Left ventricle myocardium superior (tissue), 1 donor: Measurements from ENCODE around the gene GNA12. TPM values are rescaled to one million over a fixed set of nuclear protein-coding genes. Genes with fewer than 3 reads are reported as not detected.
"Not testable (repeated sequence)": the region's sequence is repeated elsewhere in the genome, so short reads cannot be mapped to it uniquely, and the experiment has no call there.

ENCODE experiments used
- ATAC-seq: fragments of 200-7000 bp; cut with Tn5 transposase; one replicate; pipeline ENCODE4 v1.9.1; 2020; ENCODE audit warnings: mild to moderate bottlenecking, moderate library complexity
- DNase-seq: peaks from one replicate; pipeline ENCODE4 v3.0.0-alpha.2; 2020
- intact Hi-C: fragments of 100-400 bp; cut with micrococcal nuclease; formaldehyde crosslinking; loops from one replicate; pipeline ENCODE4 v1.11.0; 2022
- total RNA-seq: library from RNA; stranded (reverse); fragmentation: NEBNext Ultra II Directional; extraction: Animal tissue kit (Norgen Biotek cat#: 25700); gene quantifications from one replicate; pipeline ENCODE4 v1.2.1, GENCODE V29; 2021
- donor health status: DM: no; HTN: yes; CAD: no; lungs with severe emphysema.

GNA12 gene
- total RNA-seq, 1 donor from 2014 or later, result 40.4 TPM

DNA sequence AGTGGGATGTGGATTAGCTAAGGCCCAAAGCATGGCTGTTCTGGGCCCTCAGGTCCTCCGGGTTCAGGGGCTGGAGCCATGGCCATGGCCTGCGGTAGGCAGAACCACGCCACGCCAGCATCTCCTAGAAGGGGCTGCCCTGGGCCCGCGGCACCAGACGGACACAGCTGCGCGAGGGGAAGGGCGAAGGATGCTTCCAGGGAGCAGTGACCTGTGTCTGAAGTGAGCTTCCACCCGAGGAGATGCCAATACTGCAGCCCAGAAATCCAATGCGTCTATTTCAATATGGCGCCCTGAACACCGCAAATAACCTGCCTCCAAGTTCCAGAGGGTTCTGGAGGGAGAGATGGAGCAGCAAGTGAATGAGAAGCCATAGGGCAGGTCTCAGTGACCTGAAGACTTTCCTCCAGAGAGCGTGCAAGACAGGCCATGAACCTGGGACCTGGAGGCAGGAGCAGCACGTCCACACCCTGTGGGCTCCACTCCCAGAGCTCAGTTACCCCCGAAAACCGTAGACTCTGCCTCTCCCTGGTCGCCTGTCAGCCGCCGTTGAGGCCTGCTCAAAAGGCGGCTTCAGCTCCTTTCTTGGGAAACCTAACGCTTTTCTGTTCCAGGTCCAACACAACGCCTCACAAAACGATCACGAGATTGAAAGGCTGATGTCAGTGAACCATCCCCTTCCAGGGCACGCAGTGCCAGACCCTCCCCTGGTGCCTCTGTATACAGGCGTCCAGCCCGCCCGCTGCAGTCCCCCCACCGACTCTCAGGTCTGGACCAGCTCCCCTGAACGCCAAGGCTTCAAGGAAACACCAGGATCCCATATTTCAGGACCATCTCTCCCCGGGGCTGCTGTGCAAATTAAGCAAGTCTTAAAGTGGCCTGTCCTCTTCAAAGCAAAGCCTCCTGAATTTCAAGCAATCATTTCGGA is 118.7 kb downstream of the GNA12 start:
- intact Hi-C loops, result no loop called here
- DNase-seq, result peak; percentile 20
- ATAC-seq, result no peak

GRCh38 chr7:2724453-2725177 is 119.5 kb downstream of the GNA12 start:
- ATAC-seq (no peak), DNase-seq (peak; percentile 23)
- intact Hi-C loops, result no loop called here

DNA sequence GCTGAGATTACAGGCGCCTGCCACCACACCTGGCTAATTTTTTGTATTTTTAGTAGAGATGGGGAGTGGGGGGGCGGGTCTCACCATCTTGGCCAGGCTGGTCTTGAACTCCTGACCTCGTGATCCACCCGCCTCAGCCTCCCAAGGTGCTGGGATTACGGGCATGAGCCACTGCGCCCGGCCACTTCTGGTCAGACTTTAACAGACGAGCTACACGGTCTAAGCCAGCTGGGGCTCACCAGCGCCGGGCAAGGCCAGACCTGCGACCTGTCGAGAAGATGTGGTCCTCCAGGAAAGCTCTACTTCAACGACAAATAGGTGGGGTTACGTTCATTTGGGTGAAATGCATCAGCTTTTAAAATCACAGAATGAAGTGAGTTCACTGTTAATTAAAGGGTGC is 120.1 kb downstream of the GNA12 start:
- peak; percentile 18 for DNase-seq
- intact Hi-C loops, ATAC-seq: not testable (repeated sequence)

DNA sequence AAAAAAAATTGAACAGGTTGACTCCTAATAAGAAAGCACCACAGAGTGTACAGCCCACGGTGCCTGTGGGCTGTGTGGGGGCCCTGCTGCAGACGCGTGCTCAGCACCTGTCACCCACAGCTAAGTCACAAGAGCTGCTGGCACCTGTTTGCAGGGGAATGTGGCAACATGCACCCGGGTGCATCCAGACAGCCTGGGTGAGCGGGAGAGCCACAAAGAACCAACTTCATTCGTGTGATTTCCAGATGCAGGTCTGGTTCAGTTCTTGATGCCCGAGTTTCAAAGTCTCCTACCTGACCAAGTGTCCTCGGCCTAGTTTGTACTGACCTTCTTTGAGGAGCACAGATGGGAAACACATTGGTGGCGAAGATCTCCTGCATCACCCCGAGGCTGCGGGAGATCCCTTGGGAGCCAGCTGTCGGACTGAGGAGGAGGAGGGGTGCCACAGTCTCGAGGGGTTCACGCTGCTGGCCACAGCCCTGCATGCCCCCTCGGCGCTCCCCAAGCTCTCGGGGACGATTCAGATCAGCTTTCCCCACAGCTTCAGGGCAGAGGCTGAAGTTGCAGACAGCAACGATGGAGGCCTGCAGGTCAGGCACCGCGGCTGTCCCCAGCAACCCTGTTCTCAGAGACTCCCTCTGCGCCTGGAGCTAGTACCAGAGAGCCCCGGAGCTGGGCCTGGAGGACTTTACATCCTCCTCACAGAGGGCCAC is 120.8 kb downstream of the GNA12 start:
- intact Hi-C loops, result no loop called here
- DNase-seq (peak; percentile 17), ATAC-seq (no peak)

- DNase-seq (no peak), ATAC-seq (no peak)
- intact Hi-C loops, result no loop called here
Observed at GRCh38 chr7:2722591-2722990, 121.5 kb downstream of the GNA12 start.

GRCh38 chr7:2721842-2722241 is 122.3 kb downstream of the GNA12 start:
- ATAC-seq (no peak), DNase-seq (peak; percentile 26)
- intact Hi-C loops, result no loop called here

DNA sequence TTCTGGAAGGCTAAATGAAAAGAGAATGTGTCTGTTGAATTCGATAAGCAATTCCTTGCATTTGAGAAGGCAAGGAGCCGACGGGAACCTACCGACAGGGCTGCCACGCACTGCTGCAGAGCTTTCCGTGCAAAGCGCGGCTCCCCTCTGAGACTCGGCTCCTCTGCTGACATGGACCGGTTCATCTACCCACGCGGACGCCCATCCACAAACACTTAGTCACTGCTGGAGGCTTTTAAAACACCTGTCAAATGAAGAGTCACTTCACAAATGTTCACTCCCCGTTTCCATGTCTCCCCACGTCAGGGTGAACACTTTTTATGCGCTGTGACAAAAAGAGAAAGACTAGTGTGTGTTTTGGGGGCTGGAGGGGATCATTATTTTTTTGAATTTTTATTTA is 124.1 kb downstream of the GNA12 start:
- intact Hi-C loops, result no loop called here
- DNase-seq, result peak; percentile 20
- no peak for ATAC-seq

DNA sequence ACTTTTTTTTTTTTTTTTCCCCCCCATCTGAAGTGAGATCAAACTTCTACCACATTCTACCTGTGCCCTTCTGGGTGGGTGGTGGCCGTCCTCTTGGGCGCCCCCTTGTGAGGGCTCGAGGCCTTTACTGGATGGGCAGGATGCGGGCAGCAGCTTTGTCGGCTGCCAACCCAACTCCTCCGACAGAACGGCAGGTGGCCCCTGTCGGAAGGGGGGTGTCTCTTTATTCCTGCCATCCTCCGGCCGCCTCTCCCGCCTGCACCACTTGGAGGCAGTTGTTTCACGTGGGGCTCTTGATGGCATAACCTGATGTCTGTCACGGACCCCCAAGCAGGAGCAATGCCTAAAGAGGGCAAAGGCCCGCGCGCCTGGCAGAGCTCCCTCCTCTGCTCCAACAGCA is 125.1 kb downstream of the GNA12 start:
- intact Hi-C loops, result no loop called here
- ATAC-seq (no peak), DNase-seq (no peak)

GRCh38 chr7:2718296-2718965 is 125.7 kb downstream of the GNA12 start:
- intact Hi-C loops, result no loop called here
- ATAC-seq (no peak), DNase-seq (no peak)

GRCh38 chr7:2717293-2718261 is 126.5 kb downstream of the GNA12 start:
- DNase-seq, result peak; percentile 71
- intact Hi-C loops, result no loop called here
- peak; percentile 66 for ATAC-seq

- no peak for ATAC-seq
- intact Hi-C loops, result no loop called here
- no peak for DNase-seq
Observed at GRCh38 chr7:2716906-2717292, 127.2 kb downstream of the GNA12 start.

DNA sequence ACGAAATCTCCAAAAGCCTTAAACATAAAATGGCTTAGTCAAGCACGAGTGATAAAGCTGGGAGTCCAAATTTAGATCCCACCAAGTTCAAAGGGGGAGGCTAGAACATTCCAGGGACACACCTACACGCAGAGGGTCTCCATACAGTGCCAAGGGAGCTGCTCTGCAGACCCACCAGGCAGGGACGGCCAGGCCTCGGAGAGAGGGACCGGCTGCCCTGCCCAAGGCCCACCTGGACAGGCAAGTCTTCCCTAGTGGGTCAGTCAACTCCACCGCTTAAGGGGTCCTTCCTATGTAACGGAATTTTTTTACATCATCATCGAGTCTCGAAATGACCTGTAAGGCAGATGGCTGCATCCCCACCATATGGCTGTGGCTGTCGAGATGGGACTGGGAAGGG is 127.6 kb downstream of the GNA12 start:
- intact Hi-C loops, result no loop called here
- ATAC-seq (no peak), DNase-seq (no peak)

DNA sequence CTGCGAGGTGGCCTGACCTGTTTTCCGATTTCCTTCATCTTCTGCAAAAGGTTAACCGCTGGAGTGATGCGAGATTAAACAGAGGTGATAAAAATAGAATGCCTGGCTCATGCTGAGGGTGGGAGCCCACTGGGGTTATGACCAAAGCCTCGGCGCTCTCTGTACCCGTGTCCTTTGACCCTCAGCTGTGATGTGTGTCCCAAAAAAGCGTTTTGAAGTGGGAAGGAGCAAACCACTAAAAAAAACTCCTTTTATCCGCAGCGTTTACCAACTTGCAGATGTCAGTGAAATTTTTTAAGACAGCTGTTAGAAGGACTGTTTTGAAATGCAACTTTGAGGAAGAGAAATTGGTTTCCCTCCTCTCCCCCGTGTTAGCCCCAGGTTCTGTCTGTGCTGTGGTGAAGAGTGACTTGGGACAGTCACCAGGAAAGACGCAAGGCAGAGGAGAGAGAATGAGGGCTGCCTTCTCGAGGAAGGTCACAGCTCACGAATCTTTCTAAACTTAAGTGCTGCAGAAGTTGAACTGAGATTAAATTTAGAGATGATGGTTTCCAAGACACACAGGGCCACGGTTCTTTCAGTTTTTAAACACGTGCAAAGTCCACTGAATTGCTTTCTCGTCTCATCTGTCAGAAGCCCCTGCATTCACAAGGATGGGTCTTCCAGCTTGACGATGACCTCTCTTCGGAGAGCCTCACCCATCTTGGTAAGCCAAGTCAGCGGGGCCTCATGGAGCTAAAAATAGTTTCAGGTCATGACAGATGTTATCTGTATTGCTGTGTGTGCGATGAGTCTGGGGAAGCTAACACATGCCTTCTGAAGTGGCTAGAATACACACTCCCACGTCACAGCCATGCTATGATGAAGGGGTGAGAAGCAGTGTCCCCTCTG is 128.5 kb downstream of the GNA12 start:
- peak; percentile 22 for ATAC-seq
- DNase-seq, result no peak
- intact Hi-C loops, result no loop called here

- ATAC-seq, result no peak
- intact Hi-C loops, result no loop called here
Observed at GRCh38 chr7:2714636-2715035, 129.5 kb downstream of the GNA12 start.

DNA sequence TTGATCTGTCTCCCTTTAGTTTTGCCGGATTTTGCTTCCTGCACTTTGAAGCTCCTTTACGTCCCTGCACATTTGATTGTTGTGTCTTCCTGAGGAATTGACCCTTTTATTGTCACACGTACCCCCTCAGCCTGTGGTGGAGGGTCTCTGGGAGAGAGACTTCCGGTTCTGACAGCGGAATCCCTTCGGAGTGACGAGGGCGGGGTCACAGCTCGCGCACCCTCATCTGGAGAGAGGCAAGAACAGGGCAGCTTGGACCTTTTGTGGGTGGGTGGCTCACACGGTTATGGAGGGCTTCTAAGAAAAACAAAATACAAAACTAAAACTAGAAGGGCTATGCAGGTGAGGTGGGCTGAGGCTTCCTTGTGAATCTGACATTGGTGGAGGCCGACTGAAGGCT is 130.1 kb downstream of the GNA12 start:
- DNase-seq (no peak), ATAC-seq (no peak)
- intact Hi-C loops, result no loop called here

More at GRCh38 chr7:2714636-2715035, 129.5 kb downstream of the GNA12 start:
- DNase-seq, result no peak

- ATAC-seq, result peak; percentile 68
- intact Hi-C loops, result no loop called here
Observed at GRCh38 chr7:2713370-2713769, 130.7 kb downstream of the GNA12 start.

More at GRCh38 chr7:2713370-2713769, 130.7 kb downstream of the GNA12 start:
- DNase-seq, result peak; percentile 53
